ENCODE measurements around the gene PRKN. TPM values are rescaled to one million over a fixed set of nuclear protein-coding genes. Genes with fewer than 3 reads are reported as not detected.
A peak's percentile ranks its signal among the peaks of the same experiment; 100 is the strongest.

Gene PRKN
- total RNA-seq (6.5 TPM), polyA plus RNA-seq (3.5 TPM)

GRCh38 chr6:162727322-162728182, at the start of gene PRKN, which contains the start of gene PACRG:
TSS of gene PRKN (minus strand) at chr6:162727766.
TSS of gene PACRG (plus strand) at chr6:162727974.
- H3K27ac ChIP-seq (ENCODE audit: low read depth) = peak within 1 kb of the TSS; percentile 85
- under 1% methylated on average over 84 of the region's 84 CpGs for WGBS

DNA sequence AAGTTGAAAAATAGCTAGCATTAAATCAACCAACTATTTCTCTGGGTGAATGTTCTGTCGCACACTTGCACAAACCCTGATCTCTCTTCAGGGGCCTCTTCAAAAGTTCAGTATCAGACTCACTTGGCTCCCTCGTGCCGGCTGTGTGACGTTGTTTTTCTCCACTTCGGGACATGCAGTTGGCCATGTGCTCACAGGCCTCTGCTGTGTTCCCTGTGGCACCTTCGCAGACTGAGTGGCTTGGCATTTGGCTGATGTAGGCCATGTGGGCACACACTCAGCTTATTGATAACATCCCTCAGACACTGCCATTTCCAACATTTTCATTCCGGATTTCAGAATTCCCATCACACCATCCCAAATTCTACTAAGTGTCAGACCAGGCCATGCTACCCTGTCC, 49.5 kb upstream of the PRKN start:
- Histone ChIP-seq H3K27ac (ENCODE audit: low read depth) (no peak overlapping the region), H3K4me3 (ENCODE audit: low read depth, low read length) (no peak overlapping the region)
- 75% methylated on average over 7 of the region's 7 CpGs for WGBS

More at GRCh38 chr6:162727322-162728182, at the start of gene PRKN, which contains the start of gene PACRG:
- Histone ChIP-seq H3K4me1 (ENCODE audit: insufficient read depth) (no peaks in the 10 kb centered on the region), H3K36me3 (ENCODE audit: insufficient read depth) (no peaks in the 10 kb centered on the region), H3K4me3 (ENCODE audit: low read depth, low read length) (peak within 1 kb of the TSS; percentile 91)
- peak; percentile 94 for DNase-seq (ENCODE audit: extremely low spot score)

DNA sequence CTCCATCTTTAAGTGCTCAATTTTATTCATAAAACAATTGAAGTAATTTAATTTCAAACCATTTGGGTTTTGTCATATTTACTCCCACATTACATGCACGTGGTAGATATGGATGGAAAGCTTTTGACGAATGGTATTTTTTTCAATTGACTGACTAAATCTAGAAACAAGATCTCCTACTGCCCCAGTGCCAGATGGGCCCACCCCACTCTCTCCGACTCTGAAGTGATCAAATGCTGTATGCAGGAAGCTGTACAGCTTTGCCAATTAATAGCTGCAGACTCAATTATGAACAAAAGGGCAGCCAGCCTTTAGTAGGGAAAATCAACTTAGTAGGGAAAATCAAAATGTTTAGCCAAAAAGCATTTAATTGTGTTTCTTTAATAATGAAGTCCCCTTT, 46.4 kb upstream of the PRKN start:
- H3K27ac ChIP-seq (ENCODE audit: low read depth) = no peak overlapping the region
- 72% methylated on average over 3 of the region's 3 CpGs for WGBS
- DNase-seq (ENCODE audit: extremely low spot score) = no peak
- no peaks in the 10 kb centered on the region for H3K36me3 ChIP-seq (ENCODE audit: insufficient read depth)
- no peak overlapping the region for H3K4me3 ChIP-seq (ENCODE audit: low read depth, low read length)
- H3K4me1 ChIP-seq (ENCODE audit: insufficient read depth) = no peaks in the 10 kb centered on the region

More for the DNA sequence above, 49.5 kb upstream of the PRKN start:
- no peak for DNase-seq (ENCODE audit: extremely low spot score)
- H3K36me3 ChIP-seq (ENCODE audit: insufficient read depth) = no peaks in the 10 kb centered on the region
- no peaks in the 10 kb centered on the region for H3K4me1 ChIP-seq (ENCODE audit: insufficient read depth)

- Histone ChIP-seq H3K4me1 (ENCODE audit: insufficient read depth) (no peaks in the 10 kb centered on the region), H3K27ac (ENCODE audit: low read depth) (no peak overlapping the region), H3K36me3 (ENCODE audit: insufficient read depth) (no peaks in the 10 kb centered on the region), H3K4me3 (ENCODE audit: low read depth, low read length) (no peak overlapping the region)
- DNase-seq (ENCODE audit: extremely low spot score) = no peak
Observed at GRCh38 chr6:162772466-162772865, 44.9 kb upstream of the PRKN start.

DNA sequence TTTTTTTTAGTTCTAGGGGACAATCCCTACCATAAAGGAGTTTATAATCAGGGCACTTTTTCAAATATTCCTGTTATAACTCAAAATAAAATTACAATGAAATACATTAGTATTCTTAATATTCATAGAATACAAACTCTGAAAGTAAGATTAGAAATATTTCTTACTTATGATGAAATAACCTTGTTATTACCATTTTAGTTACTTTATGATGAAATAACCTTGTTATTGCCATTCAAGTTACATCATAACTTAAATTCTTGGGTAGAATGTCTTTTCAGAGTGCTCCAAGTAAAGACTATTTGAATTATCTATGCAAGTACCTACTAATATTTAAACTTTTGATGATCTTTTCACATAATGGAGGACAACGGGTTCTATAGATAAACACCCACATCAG, 43.4 kb upstream of the PRKN start:
- Histone ChIP-seq H3K27ac (ENCODE audit: low read depth) (no peak overlapping the region), H3K4me3 (ENCODE audit: low read depth, low read length) (no peak overlapping the region), H3K36me3 (ENCODE audit: insufficient read depth) (no peaks in the 10 kb centered on the region), H3K4me1 (ENCODE audit: insufficient read depth) (no peaks in the 10 kb centered on the region)
- no peak for DNase-seq (ENCODE audit: extremely low spot score)
- 90% methylated on average over 1 of the region's 1 CpG for WGBS

DNA sequence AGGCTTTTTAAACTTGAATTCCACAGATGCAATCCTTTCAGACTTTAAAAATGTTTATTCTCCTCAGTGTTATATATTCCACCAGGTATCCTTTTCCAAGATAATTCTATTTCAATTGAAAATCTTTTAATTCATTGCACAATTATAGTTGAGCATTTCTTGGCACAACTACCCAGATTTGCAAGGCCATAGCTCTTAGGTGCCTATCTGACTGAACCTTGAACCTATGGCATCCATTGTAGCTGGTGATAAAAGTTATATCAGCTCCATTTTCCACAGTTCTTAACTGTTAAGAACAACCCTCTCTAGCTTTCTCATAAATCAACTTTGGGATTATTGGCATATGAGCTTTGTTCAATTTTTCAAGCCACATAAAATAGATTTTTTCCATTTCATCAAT, 42.6 kb upstream of the PRKN start:
- no peak for DNase-seq (ENCODE audit: extremely low spot score)
- no peak overlapping the region for H3K27ac ChIP-seq (ENCODE audit: low read depth)
- H3K36me3 ChIP-seq (ENCODE audit: insufficient read depth) = no peaks in the 10 kb centered on the region
- H3K4me3 ChIP-seq (ENCODE audit: low read depth, low read length) = no peak overlapping the region
- H3K4me1 ChIP-seq (ENCODE audit: insufficient read depth) = no peaks in the 10 kb centered on the region

DNA sequence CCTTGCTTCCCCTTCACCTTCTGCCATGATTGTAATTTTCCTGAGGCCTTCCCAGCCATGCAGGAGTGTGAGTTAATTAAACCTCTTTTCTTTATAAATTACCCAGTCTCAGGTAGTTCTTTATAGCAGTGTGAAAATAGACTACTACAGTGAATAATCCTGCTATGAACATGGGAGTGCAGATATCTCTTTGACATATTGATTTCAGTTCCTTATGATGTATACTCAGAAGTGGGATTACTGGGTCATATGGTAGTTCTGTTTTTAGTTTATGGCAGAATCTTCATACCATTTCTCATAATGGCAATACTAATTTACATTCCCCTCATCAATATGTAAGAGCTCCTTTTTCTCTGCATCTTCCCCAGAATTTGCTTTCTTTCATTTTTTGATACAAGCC, 26.2 kb upstream of the PRKN start:
- Histone ChIP-seq H3K4me3 (ENCODE audit: low read depth, low read length) (no peak overlapping the region), H3K27ac (ENCODE audit: low read depth) (no peak overlapping the region), H3K4me1 (ENCODE audit: insufficient read depth) (no peaks in the 10 kb centered on the region), H3K36me3 (ENCODE audit: insufficient read depth) (no peaks in the 10 kb centered on the region)
- DNase-seq (ENCODE audit: extremely low spot score) = no peak

GRCh38 chr6:162751211-162751859, 23.8 kb upstream of the PRKN start:
- Histone ChIP-seq H3K27ac (ENCODE audit: low read depth) (no peak overlapping the region), H3K4me1 (ENCODE audit: insufficient read depth) (no peaks in the 10 kb centered on the region), H3K4me3 (ENCODE audit: low read depth, low read length) (no peak overlapping the region), H3K36me3 (ENCODE audit: insufficient read depth) (no peaks in the 10 kb centered on the region)
- DNase-seq (ENCODE audit: extremely low spot score) = no peak

GRCh38 chr6:162750776-162751175, 23.2 kb upstream of the PRKN start:
- no peak overlapping the region for H3K4me3 ChIP-seq (ENCODE audit: low read depth, low read length)
- H3K27ac ChIP-seq (ENCODE audit: low read depth) = no peak overlapping the region
- no peaks in the 10 kb centered on the region for H3K4me1 ChIP-seq (ENCODE audit: insufficient read depth)
- no peaks in the 10 kb centered on the region for H3K36me3 ChIP-seq (ENCODE audit: insufficient read depth)
- WGBS = 39% methylated on average over 3 of the region's 3 CpGs
- DNase-seq (ENCODE audit: extremely low spot score) = peak; percentile 45

- no peaks in the 10 kb centered on the region for H3K36me3 ChIP-seq (ENCODE audit: insufficient read depth)
- no peak for DNase-seq (ENCODE audit: extremely low spot score)
- H3K27ac ChIP-seq (ENCODE audit: low read depth) = no peak overlapping the region
- 43% methylated on average over 1 of the region's 1 CpG for WGBS
- H3K4me3 ChIP-seq (ENCODE audit: low read depth, low read length) = no peak overlapping the region
- H3K4me1 ChIP-seq (ENCODE audit: insufficient read depth) = no peaks in the 10 kb centered on the region
Observed at GRCh38 chr6:162736961-162737360, 9.4 kb upstream of the PRKN start.

- DNase-seq (ENCODE audit: extremely low spot score) = no peak
- Histone ChIP-seq H3K4me1 (ENCODE audit: insufficient read depth) (no peaks in the 10 kb centered on the region), H3K36me3 (ENCODE audit: insufficient read depth) (no peaks in the 10 kb centered on the region), H3K27ac (ENCODE audit: low read depth) (no peak overlapping the region), H3K4me3 (ENCODE audit: low read depth, low read length) (no peak overlapping the region)
- 79% methylated on average over 4 of the region's 4 CpGs for WGBS
Observed at GRCh38 chr6:162733489-162733888, 5.9 kb upstream of the PRKN start.

DNA sequence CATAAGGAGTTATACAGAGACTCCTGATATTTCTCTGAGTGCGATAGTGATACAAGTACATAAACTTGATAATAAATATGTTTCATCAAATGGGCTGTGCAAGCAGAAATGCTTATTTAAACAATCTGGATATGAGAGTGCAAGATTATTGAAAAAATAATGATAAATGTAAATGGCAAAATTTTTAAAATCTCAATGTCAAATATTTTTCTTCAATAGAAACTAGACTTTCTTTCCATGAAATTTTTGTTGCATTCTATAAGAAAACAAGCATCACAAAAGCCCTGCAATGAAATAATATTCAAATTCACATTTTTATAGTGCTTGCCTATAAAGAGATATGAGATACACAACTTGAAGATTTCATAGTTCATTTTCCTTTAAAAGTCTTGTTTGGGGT, 2.9 kb upstream of the PRKN start:
- 97% methylated on average over 1 of the region's 1 CpG for WGBS
- no peak overlapping the region for H3K4me3 ChIP-seq (ENCODE audit: low read depth, low read length)
- H3K4me1 ChIP-seq (ENCODE audit: insufficient read depth) = no peaks in the 10 kb centered on the region
- DNase-seq (ENCODE audit: extremely low spot score) = no peak
- no peaks in the 10 kb centered on the region for H3K36me3 ChIP-seq (ENCODE audit: insufficient read depth)
- H3K27ac ChIP-seq (ENCODE audit: low read depth) = no peak overlapping the region

GRCh38 chr6:162728706-162729105, 1.1 kb upstream of the PRKN start:
- no peak for DNase-seq (ENCODE audit: extremely low spot score)
- Histone ChIP-seq H3K36me3 (ENCODE audit: insufficient read depth) (no peaks in the 10 kb centered on the region), H3K4me1 (ENCODE audit: insufficient read depth) (no peaks in the 10 kb centered on the region), H3K27ac (ENCODE audit: low read depth) (no peak overlapping the region), H3K4me3 (ENCODE audit: low read depth, low read length) (no peak overlapping the region)
- WGBS = 81% methylated on average over 1 of the region's 1 CpG

- no peak for DNase-seq (ENCODE audit: extremely low spot score)
- Histone ChIP-seq H3K36me3 (ENCODE audit: insufficient read depth) (no peaks in the 10 kb centered on the region), H3K27ac (ENCODE audit: low read depth) (no peak overlapping the region), H3K4me1 (ENCODE audit: insufficient read depth) (no peaks in the 10 kb centered on the region), H3K4me3 (ENCODE audit: low read depth, low read length) (peak overlapping the region; percentile 91)
- 20% methylated on average over 7 of the region's 7 CpGs for WGBS
Observed at GRCh38 chr6:162728197-162728596, 631 bp upstream of the PRKN start.
